GM19324 (cell line): Measurements from ENCODE around the gene CYSRT1.

ENCODE experiments used
- ATAC-seq: cut with Tn5 transposase; IDR thresholded peaks from one replicate; pipeline ENCODE4 v1.9.1; 2021; ENCODE audit warnings: mild to moderate bottlenecking, moderate library complexity; ENCODE audit not compliant: unreplicated experiment, low FRiP score

CYSRT1 gene

DNA sequence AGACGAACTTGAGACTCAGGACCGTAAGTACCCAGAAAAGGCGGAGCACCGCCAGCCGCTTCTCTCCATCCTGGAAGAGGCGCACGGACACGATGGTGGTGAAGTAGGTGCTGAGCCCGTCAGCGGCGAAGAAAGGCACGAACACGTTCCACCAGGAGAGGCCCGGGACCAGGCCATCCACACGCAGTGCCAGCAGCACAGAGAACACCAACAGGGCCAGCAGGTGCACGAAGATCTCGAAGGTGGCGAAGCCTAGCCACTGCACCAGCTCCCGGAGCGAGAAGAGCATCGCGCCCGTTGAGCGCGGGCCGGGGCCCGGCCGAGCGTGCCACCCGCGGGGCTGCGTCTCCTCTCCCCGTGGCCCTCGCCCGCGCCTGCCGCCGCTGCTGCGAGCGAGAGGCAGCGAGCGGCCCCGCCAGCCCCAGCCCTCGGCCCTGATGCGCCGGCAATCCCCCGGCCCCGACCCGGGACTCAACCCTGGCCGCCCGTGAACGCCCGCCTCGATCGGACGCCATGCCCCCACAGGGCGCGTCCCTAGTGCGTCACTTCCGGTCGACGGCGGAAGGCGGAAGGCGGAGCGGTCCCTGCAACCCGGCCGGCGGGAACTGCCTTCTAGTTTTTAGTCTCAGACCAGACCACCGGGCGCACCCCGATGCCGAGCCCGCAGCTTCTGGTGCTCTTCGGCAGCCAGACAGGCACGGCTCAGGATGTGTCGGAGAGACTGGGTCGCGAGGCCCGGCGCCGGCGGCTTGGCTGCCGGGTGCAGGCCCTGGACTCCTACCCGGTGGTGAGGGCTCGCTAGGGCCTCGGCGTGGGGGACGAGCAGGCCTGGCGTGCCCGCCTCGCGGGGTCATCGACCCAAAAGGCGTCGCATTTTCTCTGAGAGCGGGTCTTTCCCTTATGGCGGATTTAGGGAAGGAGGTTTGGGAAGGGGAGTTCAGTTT is 19.6 kb upstream of the CYSRT1 start, which contains the start of the genes NDOR1 and TMEM203:
NDOR1 (plus strand) TSS at position 575 of the 944 bp plus-strand sequence; CDS start at position 653, 78 bp downstream.
TMEM203 (minus strand) TSS at position 523 of the 944 bp plus-strand sequence; CDS start at position 289, 234 bp downstream.
- peak; percentile 44 for ATAC-seq

DNA sequence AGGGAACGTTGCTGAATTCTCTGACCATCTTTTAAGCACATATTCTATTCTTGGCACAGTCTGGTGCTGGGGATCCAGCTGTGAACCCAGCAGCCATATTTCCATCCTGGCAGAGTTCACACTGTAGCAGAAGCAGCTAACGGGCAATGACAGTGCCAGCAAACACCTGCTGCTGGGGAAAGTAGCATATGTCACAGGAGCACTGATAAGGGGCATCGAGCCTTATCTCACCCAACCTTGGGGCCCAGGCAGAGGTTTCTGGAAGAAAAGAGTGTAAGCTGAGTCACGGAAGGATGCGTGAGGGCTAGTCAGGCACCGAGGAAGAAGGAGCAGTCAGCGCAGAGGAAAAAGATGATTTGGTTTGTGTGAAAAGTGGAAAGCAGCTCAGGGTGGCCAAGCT is 18.4 kb upstream of the CYSRT1 start:
- no peak for ATAC-seq

DNA sequence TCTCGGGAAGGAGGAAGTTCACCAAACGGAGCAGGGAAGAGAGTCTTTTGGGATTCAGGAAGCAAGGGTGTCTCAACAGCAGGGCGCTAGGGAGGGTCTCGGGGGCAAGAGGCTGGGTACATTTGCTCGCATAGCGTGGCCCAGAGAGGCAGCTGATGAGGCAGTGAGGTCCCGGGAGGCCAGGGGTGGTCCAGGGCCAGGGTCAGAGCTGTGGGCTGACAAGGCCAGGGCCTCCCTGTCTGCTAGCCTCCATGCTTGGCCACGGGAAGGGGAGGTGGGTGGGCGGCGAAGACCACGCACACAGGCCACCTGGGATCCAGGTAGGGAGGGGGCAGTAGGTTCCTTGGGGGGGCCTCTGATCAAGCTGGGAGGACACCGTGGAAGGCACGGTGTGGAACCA is 13.4 kb upstream of the CYSRT1 start:
- no peak for ATAC-seq

GRCh38 chr9:137212520-137212919 is 12.5 kb upstream of the CYSRT1 start:
- no peak for ATAC-seq

DNA sequence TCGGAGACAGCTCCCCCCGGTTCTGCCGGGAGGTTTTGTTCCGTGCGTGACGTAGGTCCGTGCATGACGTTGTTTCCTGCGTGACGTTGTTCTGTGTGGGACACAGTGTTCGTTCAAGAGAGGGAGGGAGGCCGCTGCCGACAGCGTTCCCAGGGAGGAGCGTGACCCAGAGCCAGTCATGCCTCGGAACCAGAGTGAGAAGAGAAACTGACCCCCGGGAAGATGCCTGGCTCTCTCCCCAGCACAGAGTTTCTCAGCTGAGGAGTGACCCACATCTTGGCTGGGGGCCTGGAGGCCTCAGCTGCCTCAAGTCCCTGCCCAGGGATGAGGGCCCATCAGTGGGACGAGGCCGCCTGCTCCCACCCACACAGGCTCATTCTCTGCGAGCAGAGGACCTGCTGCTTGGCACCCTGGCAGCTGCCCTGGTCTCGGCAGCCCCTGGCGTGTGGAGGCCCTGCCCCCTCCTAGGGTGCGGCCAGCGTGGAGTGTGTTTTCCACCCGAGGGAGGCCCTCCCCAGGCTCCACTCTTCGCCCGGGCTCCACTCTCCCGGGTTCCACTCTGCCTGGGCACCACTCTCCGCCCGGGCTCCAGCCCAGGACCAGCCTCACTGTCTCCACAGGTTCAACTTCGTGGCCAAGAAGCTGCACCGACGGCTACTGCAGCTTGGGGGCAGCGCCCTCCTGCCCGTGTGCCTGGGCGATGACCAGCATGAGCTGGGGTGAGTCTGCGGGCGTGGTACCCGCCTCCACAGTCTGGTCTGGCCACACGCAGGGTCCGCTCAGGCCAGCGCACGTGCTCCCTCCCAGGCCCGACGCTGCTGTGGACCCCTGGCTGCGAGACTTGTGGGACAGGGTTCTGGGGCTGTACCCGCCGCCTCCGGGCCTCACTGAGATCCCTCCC is 11.6 kb upstream of the CYSRT1 start:
- no peak for ATAC-seq

GRCh38 chr9:137214620-137215019 is 10.4 kb upstream of the CYSRT1 start:
- ATAC-seq, result no peak

DNA sequence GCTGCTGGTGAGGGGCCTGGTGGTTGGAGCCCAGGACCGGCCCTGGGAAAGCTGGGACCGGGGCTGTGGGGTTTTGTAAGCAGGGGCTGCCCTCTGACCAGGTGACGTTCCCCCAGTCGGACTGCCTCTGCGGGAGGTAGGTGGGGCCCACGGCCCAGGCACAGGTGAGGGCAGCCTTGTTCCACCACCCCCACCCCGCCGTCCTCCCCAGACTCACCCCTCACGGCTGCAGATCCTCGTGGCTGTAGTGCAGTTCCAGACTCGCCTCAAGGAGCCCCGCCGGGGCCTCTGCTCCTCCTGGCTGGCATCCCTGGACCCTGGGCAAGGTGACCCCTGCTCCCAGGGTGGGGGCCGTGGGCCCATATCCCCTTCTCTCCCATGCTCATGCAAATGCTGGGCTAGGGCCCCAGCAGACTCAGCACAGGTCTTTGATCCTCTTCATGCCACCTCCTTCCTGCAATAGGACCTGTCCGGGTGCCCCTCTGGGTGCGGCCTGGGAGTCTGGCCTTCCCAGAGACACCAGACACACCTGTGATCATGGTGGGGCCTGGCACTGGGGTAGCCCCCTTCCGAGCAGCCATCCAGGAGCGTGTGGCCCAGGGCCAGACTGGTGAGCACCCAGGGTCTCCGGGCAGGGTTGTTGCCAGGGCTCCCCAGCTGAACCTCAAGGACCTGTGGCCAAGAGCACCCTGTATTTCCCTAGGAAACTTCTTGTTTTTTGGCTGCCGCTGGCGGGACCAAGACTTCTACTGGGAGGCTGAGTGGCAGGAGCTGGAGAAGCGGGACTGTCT is 9.6 kb upstream of the CYSRT1 start:
- no peak for ATAC-seq

DNA sequence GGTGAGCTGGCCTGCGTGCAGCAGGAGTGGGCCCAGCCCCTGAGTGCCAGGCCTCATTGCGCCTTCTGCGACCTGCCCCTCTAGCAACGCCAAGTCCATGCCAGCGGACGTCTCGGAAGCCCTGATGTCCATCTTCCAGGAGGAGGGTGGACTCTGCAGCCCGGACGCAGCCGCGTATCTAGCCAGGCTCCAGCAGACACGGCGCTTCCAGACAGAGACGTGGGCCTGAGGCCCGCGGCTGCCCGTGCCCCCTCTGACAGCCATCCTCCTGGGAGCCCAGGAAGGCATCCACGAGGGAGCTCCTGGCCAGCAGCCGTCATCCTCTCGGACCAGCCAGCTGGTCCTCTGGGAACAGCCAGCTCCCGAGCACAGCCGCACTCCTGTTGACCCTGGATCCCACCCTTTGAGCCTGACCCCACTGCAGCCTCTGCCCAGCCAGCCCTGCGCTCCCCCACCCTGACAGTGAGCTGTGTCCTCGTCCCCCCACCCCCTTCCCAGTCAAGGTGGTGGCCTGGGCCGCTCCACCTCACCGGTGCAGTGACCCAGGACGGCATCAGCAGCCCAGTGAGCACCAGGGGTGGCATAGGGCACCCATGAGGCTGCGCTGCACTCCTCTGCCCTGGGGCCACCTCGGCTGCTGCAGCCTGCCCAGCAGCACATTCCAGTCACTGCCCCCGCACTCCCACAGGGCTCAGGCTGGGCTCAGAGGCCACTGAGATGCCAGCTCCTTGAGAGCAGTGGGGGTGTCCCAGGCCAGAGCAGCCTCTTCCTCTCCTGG is 8.6 kb upstream of the CYSRT1 start:
- no peak for ATAC-seq

DNA sequence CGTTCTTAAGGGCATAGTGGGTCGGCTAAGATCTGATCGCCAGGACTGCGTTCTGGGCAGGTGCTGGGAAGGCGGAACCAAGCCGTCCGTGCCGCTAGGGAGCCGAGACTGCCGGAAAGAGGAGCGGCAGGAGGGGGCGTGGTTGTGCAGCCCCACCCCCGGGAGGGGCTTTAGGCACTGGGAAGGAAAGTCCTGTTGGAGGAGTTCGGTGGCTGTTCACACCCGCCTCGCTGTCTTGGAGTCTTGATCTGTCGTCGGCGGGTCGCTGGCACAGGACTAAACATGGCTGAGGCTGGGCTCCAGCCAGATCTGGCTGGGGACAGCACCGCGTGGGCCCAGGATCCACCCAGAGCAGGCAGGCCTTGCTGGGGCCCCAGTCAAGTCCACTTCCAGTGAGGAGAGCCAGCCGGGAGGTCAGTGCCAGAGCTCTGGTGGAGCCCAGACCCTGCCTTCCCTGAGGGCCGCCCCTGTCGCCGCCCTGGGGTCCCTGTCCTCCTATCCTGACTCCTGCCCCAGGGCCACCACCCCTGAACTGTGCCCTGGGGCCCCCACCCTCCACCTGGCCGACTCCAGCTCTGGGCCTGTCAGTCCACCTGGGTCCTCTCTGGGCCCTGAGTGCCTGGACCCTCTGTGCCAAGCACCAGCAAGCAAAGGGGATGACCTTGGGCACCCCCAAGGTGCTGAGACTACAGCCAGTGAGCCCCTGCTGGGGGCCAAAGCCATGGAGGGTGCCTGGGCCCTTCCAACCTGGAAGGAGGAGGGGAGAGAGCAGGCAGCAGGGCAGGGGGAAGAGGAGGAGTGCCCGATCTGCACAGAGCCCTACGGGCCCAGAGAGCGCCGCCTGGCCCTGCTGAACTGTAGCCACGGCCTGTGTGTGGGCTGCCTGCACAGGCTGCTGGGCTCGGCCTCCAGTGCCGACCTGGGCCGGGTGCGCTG is 7.4 kb upstream of the CYSRT1 start:
- no peak for ATAC-seq

GRCh38 chr9:137218212-137218753 is 6.7 kb upstream of the CYSRT1 start:
- ATAC-seq, result no peak

GRCh38 chr9:137218754-137219271 is 6.2 kb upstream of the CYSRT1 start:
- no peak for ATAC-seq

DNA sequence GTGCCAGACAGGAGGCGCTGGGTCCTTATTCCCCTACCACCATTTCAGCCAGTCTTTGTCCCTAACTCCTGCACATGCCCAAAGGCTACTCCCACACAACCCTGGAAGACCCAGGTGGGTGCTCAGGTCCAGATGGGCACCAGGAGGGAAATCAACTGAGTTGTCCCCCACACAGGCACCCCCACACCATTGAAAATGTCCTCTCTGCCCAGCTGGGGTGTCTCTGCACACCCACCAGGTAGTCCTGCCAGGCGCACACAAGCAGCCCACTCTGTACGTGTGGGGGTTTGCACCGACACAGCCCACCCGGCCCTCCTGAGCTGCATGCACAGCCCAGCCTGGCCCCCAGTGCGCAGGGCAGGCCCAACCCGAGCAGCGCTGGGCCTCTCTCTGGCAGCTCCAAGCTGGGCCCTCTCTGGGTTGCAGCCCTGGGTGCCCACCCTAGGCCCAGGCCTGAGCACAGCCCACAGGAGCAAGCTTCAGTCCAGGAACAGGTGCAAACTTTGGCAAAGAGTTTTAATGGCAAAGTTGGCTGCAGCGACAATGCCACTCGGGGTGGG is 5.1 kb upstream of the CYSRT1 start:
- no peak for ATAC-seq

- no peak for ATAC-seq
Observed at GRCh38 chr9:137220317-137221094, 4.5 kb upstream of the CYSRT1 start.

- ATAC-seq, result no peak
Observed at GRCh38 chr9:137221095-137221505, 3.9 kb upstream of the CYSRT1 start.

DNA sequence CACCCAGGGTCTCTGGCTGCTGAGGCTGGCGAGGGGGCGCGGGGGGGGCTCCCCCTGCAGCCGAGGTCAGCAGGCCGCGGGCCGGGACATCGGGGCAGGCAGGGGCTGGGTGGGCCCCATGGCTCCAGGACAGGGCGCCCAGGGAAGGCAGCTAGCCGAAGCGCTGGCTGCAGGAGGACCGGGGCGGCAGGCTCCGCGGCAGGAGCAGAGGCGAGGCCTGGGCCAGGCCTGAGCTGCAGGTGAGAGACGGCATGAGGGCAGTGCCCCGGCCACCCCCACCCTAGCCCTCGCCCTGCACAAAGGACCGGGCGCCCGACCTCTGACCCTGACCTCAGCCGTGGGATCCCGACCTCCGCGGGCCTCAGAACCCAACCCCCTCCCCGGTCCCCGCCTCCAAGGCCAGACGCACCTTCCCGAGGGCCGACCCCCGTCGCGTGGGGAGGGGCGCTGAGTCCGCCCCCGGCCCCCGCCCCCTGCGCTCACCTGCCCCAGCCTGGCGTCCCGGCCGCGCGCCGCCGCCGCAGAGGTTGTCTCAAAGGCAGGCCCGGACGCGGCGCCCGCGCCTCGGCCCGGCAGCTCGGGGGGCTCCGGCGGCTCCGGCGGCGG is 3.4 kb upstream of the CYSRT1 start:
- no peak for ATAC-seq
